ENCODE results near the gene PRUNE1. TPM values are rescaled to one million over a fixed set of nuclear protein-coding genes. Genes with fewer than 3 reads are reported as not detected.

The PRUNE1 gene
- total RNA-seq, 4 donors from 2014 or later = 21.7 to 28.1 (median 25.1) TPM

DNA sequence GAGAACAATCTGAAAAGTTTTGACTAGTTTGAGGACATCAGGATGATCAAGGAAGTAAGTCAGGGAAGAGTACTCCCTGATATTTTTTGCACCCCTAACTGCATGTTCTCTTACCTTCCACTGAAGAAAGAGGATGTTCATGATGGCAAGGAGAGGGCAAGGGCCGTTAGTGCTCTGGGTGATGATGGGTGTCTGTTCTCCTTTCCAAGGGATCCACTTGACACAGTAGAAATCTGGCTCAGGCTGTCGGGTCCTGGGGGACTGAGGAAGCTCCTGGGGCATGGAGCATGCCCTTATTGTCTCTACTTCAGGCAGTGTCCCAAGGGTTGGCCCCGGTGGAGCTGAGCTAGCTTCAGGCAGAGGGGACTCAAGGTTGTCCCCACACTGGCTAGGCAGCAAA is 6.2 kb upstream of the PRUNE1 start:
- Histone ChIP-seq H3K4me3 (no peak overlapping the region), H3K27me3 (no peaks in the 10 kb centered on the region), H3K4me1 (peaks cover 0 to 38% (median 3%) of the 10 kb centered on the region in 4 donors), H3K36me3 (peaks cover 0 to 57% (median 0%) of the 10 kb centered on the region in 3 donors), H3K27ac (no peak overlapping the region), H3K9me3 (no peaks in the 10 kb centered on the region)
- no peak for TF ChIP-seq POLR2A (IDR thresholded peaks at IDR 0.05)
- TF ChIP-seq, protein P1, sequence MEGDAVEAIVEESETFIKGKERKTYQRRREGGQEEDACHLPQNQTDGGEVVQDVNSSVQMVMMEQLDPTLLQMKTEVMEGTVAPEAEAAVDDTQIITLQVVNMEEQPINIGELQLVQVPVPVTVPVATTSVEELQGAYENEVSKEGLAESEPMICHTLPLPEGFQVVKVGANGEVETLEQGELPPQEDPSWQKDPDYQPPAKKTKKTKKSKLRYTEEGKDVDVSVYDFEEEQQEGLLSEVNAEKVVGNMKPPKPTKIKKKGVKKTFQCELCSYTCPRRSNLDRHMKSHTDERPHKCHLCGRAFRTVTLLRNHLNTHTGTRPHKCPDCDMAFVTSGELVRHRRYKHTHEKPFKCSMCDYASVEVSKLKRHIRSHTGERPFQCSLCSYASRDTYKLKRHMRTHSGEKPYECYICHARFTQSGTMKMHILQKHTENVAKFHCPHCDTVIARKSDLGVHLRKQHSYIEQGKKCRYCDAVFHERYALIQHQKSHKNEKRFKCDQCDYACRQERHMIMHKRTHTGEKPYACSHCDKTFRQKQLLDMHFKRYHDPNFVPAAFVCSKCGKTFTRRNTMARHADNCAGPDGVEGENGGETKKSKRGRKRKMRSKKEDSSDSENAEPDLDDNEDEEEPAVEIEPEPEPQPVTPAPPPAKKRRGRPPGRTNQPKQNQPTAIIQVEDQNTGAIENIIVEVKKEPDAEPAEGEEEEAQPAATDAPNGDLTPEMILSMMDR (IDR thresholded peaks at IDR 0.05) = no peak
- DNase-seq = no peak

DNA sequence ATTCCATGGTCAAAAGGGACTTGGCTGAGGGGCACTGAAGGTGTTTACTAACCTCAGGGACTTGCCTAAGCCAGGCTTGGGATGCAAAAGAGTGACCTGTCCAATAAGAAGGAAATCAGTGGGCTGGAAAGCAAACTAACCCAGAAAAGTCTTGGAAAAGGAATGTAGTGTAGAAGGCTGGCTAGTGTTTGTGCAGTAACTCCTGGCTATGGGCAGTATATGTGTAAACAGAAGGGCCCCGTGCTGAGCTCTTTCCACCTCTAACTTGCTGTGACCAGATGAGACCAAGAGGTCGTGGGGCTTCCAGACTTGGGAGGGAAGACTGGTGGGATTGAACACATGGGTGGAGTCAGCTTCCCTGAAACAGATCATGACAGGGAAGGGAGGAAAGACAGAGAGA is 5.6 kb upstream of the PRUNE1 start:
- DNase-seq = no peak
- TF ChIP-seq, protein P1 (IDR thresholded peaks at IDR 0.05) = no peak
- no peak for TF ChIP-seq POLR2A (IDR thresholded peaks at IDR 0.05)
- Histone ChIP-seq H3K27me3 (no peaks in the 10 kb centered on the region), H3K36me3 (peaks cover 0 to 51% (median 0%) of the 10 kb centered on the region in 3 donors), H3K27ac (no peak overlapping the region), H3K4me3 (no peak overlapping the region), H3K4me1 (peaks cover 0 to 44% (median 5%) of the 10 kb centered on the region in 4 donors), H3K9me3 (no peaks in the 10 kb centered on the region)

DNA sequence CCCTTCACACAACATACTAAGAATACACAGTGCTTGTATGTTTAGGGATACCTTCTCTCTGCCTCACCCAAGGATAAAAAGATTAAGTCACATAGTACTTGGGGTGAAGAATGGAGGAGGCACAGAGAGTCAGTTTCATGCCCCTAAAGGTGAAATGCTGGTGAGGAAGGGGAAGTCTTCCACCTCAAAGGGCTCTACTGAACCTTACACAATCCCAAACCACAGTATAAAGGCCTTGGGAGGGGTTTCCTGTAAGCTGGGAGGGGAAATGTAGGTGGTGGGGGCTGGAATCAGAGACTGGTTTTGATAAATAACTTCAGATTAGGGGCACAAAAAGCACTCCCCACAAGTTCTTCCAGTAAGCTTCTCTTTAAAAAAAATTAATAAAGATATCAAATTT is 5.1 kb upstream of the PRUNE1 start:
- Histone ChIP-seq H3K4me3 (peak overlapping the region in 1 of 4 donors; percentile 59), H3K27me3 (no peaks in the 10 kb centered on the region), H3K4me1 (peaks cover 0 to 48% (median 7%) of the 10 kb centered on the region in 4 donors), H3K27ac (no peak overlapping the region), H3K36me3 (peaks cover 0 to 45% (median 0%) of the 10 kb centered on the region in 3 donors), H3K9me3 (no peaks in the 10 kb centered on the region)
- TF ChIP-seq, protein P1 (IDR thresholded peaks at IDR 0.05) = no peak
- no peak for TF ChIP-seq POLR2A (IDR thresholded peaks at IDR 0.05)
- DNase-seq = no peak

DNA sequence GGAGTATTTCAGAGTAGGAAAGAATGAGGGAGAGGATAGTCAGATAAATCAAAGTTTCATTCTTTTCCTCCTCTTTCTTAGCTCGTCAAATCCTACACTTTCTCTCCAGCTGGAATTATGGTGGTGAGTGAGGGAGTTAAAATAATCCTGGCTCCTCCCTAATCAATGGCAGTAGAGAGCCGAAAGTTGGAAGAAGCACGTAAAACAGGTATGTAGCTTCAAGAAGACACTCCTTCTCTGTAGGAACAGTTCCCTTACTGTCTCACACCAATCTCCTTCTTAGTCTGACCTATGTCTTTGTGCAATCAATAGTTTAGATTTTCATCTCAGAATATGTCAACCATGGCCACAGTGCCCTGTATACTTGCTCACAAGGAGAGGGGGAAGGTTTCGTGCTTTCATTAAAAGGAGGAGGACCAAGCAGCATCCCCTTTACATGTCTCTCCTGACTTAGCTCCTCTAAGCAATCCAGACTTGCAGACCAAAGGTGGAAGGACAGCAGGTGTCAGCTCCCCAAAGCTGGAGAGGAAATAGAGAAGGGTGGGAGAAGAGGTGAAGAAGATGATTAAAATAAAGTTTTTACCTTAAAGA is 2.4 kb upstream of the PRUNE1 start:
- H3K27me3 ChIP-seq = no peaks in the 10 kb centered on the region
- H3K9me3 ChIP-seq = no peaks in the 10 kb centered on the region
- peaks cover 0 to 68% (median 14%) of the 10 kb centered on the region in 4 donors for H3K4me1 ChIP-seq
- DNase-seq = no peak
- TF ChIP-seq POLR2A (IDR thresholded peaks at IDR 0.05) = no peak
- TF ChIP-seq, protein P1 (IDR thresholded peaks at IDR 0.05) = no peak
- peaks cover 0 to 21% (median 0%) of the 10 kb centered on the region in 3 donors for H3K36me3 ChIP-seq
- H3K27ac ChIP-seq = peak overlapping the region; percentile 78 to 94 (median 85)
- H3K4me3 ChIP-seq = peak overlapping the region; percentile 49 to 63 (median 56)

DNA sequence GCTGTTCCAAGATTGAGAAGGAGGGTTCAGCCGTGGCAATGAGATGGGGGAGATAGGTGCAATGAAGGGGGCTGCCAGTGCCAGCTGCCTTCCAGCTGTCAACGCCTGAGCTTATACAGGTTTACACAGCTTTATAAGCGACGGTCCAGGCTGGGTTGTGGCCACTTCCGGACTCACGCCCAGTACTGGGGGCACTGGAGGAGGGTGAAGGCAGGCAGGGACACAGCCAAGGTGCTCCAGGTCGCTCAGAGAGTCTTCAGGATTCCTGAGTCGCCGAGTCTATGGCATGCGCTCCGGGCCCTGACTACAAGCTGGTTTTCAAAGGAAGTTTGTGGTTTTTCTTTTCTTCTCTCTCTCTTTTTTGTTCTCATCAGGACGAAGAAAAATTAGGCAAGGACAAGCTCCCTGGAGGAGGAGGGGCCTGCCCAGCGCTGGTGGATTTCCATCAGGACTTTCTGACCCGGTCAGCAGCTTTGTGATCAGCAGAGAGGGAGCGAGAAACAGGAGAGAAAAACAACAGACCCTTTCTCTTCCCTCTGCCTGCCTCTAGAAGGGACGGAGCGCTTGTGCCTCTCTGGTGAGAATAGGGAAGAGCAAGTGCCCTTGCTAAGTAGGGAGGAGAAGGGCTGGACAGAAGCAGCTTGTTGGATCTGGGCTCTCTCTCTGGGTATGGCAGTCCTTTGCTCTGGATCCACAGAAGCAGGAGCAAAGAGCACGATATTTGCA is 1.8 kb upstream of the PRUNE1 start, which contains the start of gene MINDY1:
Gene MINDY1 (minus strand): TSS at position 576 of the 726 bp plus-strand sequence. CDS start 4,285 bp downstream, outside the sequence.
- peak within 1 kb of the TSS; percentile 78 to 94 (median 85) for H3K27ac ChIP-seq
- H3K4me1 ChIP-seq = peaks cover 0 to 74% (median 14%) of the 10 kb centered on the region in 4 donors
- H3K4me3 ChIP-seq = peak within 1 kb of the TSS; percentile 53 to 78 (median 61)
- H3K36me3 ChIP-seq = peaks cover 0 to 15% (median 0%) of the 10 kb centered on the region in 3 donors
- TF ChIP-seq, protein P1 (IDR thresholded peaks at IDR 0.05) = peak in 4 of 6 experiments; percentile 20 to 58 (median 53)
- TF ChIP-seq POLR2A (IDR thresholded peaks at IDR 0.05) = peak; percentile 61 to 79
- no peaks in the 10 kb centered on the region for H3K27me3 ChIP-seq
- H3K9me3 ChIP-seq = no peaks in the 10 kb centered on the region
- DNase-seq = peak; percentile 58 to 86 (median 78)

Data from Peyer's patch (tissue), 4 donors.